IPS-20b (cell line): ENCODE data around the gene ANKRD60.
A peak's percentile ranks its signal among the peaks of the same experiment; 100 is the strongest.

ENCODE experiments used
- H3K27ac ChIP-seq: one replicate; pipeline ENCODE4 v1.5.1; 2013; ENCODE audit warnings: low read length
- H3K27me3 ChIP-seq: 2 replicates; pipeline ENCODE4 v1.6.1; 2013; ENCODE audit warnings: mild to moderate bottlenecking, low read length, inconsistent platforms; ENCODE audit not compliant: insufficient read depth
- H3K36me3 ChIP-seq: 2 replicates; pipeline ENCODE4 v1.6.1; 2013; ENCODE audit warnings: low read depth, mild to moderate bottlenecking, inconsistent platforms, low read length, moderate library complexity; ENCODE audit not compliant: insufficient read depth
- H3K4me1 ChIP-seq: 2 replicates; pipeline ENCODE4 v1.6.1; 2013; ENCODE audit warnings: mild to moderate bottlenecking, control low read depth, inconsistent platforms, low read length, moderate library complexity; ENCODE audit not compliant: insufficient read depth
- H3K4me3 ChIP-seq: 2 replicates; pipeline ENCODE4 v1.5.1; 2013; ENCODE audit warnings: mild to moderate bottlenecking, low read length, inconsistent platforms
- H3K9ac ChIP-seq: 2 replicates; pipeline ENCODE4 v1.6.1; 2013; ENCODE audit warnings: low read depth, mild to moderate bottlenecking, inconsistent platforms, low read length, moderate library complexity
- H3K9me3 ChIP-seq: 2 replicates; pipeline ENCODE4 v1.6.1; 2013; ENCODE audit warnings: mild to moderate bottlenecking, low read depth, low read length, inconsistent platforms; ENCODE audit not compliant: insufficient read depth

Gene ANKRD60, protein sequence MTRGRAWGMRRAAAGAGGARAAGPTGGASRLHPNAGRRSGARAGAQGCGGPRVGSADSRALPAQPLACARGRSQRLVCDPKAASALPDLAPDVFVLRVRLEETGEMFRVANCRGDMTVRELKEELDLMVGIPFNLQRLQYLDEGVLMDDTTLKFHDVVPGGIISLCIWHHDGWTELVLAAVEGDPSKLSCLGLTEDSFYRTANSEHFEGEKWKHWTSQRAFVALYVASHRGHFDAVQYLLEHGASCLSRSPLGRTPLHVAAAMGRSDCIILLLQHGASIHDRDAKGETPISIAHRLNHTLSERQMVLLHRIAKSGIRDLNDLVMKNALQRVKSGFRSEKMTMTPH

DNA sequence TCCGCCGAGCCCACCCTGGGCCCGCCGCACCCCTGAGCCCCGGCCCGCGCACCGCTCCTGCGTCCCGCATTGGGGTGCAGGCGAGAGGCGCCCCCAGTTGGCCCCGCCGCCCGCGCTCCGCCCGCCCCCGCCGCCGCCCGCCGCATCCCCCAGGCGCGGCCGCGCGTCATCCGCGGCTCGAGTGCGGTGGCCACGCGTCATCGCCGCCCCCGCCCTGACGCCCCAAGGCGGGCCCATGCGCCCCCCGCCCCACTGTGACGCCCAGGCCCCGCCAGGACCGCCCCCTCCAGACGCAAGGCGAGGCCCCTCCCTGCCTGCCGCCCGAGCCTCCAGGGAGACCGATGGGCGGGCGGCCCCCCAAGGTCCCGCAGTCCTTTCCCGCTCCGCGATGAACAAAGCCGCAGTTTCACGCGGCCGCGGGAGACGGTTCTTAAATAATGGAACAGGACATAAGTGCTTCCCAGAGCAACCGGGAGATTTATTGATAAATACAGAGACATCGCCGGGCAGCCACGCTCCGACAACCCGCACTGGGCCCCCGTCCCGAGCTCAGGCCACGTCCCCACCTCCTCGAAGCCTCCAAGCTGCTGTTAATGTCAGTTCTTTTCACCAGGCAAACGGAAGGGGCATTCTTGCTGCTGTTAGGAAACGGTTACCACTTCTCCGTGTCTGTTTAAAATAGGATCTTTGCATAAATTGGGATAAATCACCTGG, at the start of gene ANKRD60:
TSS of gene ANKRD60 (minus strand) at position 170 of the 714 bp plus-strand sequence. CDS start at position 170, 0 bp downstream.
- H3K4me1 ChIP-seq, result peaks cover 8% of the 10 kb centered on the region; the same call in 1 of the 2 replicates
- peaks cover 54% of the 10 kb centered on the region for H3K27me3 ChIP-seq
- peak within 1 kb of the TSS; percentile 70 for H3K27ac ChIP-seq
- peak within 1 kb of the TSS; percentile 96; the same call in 1 of the 2 replicates for H3K9ac ChIP-seq
- H3K36me3 ChIP-seq, result no peaks in the 10 kb centered on the region
- H3K4me3 ChIP-seq, result peak within 1 kb of the TSS; percentile 76
- H3K9me3 ChIP-seq, result no peaks in the 10 kb centered on the region

DNA sequence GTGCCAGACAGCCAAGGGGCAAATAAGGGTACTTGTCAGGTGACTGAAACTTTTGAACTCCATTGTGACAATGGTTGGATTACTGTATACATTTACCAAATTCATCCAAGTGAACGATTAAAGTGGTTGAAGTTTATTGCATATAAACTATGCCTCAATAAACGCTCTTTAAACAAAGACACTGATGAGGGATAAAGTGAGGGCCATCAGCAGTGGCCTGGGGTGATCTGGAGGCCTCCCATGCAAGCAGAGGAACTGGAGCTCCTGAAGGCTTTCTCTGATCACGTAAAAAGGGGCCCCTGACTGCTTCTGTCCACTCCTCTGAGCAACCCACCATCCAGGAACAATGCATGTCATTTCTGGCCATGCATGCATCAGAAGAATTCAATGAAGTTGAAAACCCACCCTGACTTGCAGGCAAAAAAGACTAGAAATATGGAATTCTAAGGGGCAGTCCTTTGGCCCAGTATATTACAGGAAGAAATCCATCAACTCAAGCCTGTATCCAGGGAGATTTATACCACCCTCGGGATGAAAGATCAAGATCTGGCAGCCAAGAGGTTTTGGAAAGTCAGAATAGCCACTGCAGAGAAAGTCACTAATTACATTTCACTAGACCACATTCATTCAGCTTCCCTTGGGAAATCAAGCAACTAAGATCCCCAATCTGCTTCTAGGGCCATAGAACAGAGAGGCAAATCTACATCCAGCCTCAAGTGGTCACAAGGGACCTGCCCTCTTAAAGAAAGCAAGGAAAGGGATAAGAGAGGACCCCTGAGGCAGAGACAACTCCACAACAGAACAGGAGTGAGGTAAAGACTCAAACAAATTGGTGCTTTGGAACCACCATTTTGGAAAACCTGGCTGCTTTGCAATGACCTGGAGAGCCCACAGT, 49.4 kb upstream of the ANKRD60 start:
- H3K36me3 ChIP-seq, result no peaks in the 10 kb centered on the region
- H3K27me3 ChIP-seq, result no peaks in the 10 kb centered on the region
- H3K4me1 ChIP-seq, result no peaks in the 10 kb centered on the region
- H3K27ac ChIP-seq, result no peak overlapping the region
- H3K4me3 ChIP-seq, result no peak overlapping the region
- no peak overlapping the region for H3K9ac ChIP-seq
- H3K9me3 ChIP-seq, result no peaks in the 10 kb centered on the region

DNA sequence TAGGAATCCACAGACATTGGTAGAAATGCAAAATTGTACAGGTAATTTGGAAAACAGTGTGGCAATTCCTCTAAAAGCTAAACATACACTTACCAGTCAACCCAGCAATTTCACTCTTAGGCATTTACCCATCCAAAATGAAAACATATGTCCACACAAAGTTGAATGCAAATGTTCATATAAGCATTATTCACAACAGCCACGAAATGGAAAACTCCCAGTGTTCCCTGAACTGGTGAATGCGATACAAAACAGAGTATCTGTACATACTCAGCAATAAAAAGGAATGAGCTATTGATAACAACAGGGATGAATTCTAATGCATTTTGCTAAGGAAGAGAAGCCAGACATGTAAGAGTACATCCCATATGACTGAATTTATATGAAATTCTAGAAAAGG, 48.7 kb upstream of the ANKRD60 start:
- Histone ChIP-seq H3K9ac (no peak overlapping the region), H3K4me3 (no peak overlapping the region), H3K4me1 (no peaks in the 10 kb centered on the region), H3K27ac (no peak overlapping the region), H3K36me3 (no peaks in the 10 kb centered on the region), H3K27me3 (no peaks in the 10 kb centered on the region), H3K9me3 (no peaks in the 10 kb centered on the region)

DNA sequence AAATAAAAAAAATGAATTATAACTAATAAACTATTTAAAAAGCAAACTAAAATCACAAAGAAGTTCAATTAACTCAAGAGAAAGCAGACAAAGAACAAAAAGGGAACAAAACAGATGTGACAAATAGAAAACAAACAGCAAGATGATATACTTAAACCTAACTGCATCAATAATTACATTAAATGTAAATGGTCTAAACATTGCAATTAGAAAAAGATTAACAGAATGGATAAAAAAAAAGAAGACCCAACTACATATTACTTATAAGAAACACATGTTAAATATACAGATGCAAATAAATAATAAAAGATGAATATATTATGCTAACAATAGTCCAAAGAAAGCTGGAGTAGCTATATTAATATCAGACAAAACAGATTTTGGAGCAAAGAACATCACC, 45.9 kb upstream of the ANKRD60 start:
- no peaks in the 10 kb centered on the region for H3K27me3 ChIP-seq
- H3K27ac ChIP-seq, result no peak overlapping the region
- no peaks in the 10 kb centered on the region for H3K9me3 ChIP-seq
- no peak overlapping the region for H3K4me3 ChIP-seq
- no peak overlapping the region for H3K9ac ChIP-seq
- H3K36me3 ChIP-seq, result peaks cover 15% of the 10 kb centered on the region; the same call in 1 of the 2 replicates
- no peaks in the 10 kb centered on the region for H3K4me1 ChIP-seq

DNA sequence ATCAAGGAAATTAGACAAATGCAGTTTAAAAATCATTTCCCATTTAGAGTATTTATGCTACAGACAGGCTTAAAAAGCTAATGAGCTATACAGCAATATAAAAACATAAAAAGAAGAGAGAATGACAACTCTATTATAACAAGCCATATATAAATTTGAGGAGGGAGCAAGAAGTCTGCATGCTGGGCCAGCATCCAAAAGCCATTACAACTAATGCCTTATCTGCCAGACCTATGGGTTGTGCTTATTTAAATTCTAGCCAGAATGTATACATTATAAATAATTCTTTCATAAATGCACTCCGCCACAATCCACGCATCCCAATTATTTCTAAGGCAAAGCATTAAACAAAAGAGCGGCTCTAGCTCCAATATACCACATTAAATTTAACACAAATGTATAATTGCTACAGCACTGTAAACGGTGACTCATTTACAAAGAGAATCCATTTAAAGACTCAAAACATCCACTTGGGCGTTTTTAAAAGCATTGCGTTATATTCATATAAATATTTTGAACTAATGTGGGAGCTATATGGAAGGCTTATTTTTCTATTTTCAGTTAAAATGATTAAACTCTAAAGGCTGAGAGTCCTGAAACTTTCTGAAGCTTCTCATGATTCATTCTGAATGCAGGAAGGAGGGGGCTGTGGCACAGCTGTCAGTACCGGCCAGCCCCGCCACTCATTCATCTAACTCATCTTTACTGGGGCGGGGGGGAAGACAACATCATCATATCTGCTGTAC, 43.3 kb upstream of the ANKRD60 start:
- H3K9ac ChIP-seq, result no peak overlapping the region
- no peaks in the 10 kb centered on the region for H3K9me3 ChIP-seq
- H3K27ac ChIP-seq, result no peak overlapping the region
- peaks cover 21% of the 10 kb centered on the region for H3K36me3 ChIP-seq
- H3K4me1 ChIP-seq, result no peaks in the 10 kb centered on the region
- H3K4me3 ChIP-seq, result no peak overlapping the region
- H3K27me3 ChIP-seq, result no peaks in the 10 kb centered on the region

DNA sequence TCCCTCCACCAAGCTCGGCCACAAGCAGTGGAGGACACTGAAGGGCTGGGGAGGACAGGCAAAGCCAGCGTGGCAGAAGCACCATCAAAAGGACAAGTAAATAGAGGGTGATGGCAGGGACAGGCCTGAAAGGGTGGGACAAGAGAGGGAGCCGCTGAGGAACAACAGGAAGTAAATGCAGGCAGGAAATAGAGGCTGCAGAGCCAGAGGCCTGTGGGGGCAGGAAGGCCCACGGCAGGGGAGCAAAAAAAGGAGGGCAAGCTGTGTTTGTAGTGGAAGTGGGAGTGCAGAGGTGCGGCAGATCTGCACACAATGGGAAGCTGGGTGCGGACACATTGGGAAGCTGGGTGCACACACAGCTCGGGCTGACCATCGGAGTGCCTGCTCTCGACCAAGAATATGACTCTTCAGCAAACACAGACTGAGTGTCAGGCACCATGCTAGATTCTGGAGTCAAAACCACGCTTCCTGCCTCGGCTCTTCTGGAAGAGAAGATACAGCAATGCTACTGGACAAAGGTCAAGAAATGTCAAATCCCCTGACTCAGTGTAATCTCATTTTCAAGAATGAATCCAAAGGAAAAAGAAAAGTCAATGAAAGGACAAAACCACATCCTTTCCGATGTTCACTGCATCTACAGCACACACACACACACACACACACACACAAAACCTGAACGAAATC, 40.6 kb upstream of the ANKRD60 start:
- Histone ChIP-seq H3K4me3 (no peak overlapping the region), H3K27me3 (no peaks in the 10 kb centered on the region), H3K36me3 (peaks cover 24% of the 10 kb centered on the region), H3K27ac (no peak overlapping the region), H3K4me1 (no peaks in the 10 kb centered on the region), H3K9ac (no peak overlapping the region), H3K9me3 (no peaks in the 10 kb centered on the region)

DNA sequence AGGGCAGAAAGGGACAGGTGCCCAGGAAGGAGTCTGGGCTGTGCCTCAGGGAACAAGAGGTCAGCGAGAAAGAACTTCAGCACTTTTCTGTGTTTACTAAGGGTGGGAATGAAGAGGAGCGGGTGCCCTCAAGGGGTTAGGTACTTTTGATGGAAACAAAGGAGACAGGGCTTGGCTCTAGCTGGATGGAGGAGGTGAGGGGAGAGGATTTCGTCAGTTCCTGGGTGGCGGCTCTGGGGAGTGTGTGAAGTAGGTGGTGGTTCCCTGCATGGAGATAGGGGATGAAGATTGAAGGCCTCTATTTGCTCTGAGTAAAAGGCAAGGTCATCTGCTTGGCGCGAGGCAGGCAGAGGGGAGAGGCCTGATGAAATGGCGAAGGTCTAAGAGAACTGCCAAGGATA, 40.0 kb upstream of the ANKRD60 start:
- peaks cover 29% of the 10 kb centered on the region for H3K36me3 ChIP-seq
- no peak overlapping the region for H3K4me3 ChIP-seq

DNA sequence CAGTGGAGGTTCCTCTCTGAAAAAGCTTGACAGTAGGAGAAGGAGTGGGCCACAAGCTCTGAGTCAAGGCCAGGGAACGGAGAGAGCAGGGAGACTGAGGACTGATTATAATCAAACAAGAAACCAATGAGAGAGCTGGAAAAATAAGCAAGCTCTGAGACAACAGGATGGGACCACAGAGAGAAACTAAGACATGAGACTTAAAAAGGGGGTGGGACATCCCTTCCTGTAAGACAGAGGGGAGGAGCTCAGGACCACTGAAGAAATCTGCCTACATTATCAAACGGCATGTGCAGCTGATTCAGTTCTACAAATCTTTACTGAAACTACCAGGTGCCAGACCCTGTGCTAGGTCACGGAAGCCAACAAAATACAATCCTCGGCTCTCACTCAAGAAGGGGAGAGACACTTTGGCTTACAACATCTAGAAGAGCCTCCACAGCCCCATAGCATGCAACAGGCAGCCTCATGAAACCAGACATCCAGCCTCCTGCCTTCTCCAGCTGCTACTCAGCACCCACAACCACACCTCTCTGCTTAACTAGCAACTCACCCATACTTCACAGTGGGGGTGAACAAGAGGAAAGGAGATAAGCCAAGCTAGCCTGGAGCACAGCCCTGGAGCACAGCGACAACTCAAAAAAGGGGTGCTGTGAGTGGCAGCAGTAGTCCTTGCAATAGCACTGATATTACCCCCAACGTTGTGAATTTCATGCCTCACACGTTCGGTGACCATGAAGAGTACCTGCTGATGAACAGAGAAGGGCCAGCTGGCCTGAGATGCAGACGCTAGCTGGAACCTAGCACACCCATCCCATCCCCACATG, 39.1 kb upstream of the ANKRD60 start:
- Histone ChIP-seq H3K4me3 (no peak overlapping the region), H3K27me3 (no peaks in the 10 kb centered on the region), H3K9me3 (no peaks in the 10 kb centered on the region), H3K9ac (no peak overlapping the region), H3K4me1 (no peaks in the 10 kb centered on the region), H3K36me3 (peaks cover 29% of the 10 kb centered on the region), H3K27ac (no peak overlapping the region)

More for the DNA sequence above, 40.0 kb upstream of the ANKRD60 start:
- H3K9ac ChIP-seq, result no peak overlapping the region
- H3K9me3 ChIP-seq, result no peaks in the 10 kb centered on the region
- no peaks in the 10 kb centered on the region for H3K27me3 ChIP-seq
- no peaks in the 10 kb centered on the region for H3K4me1 ChIP-seq
- H3K27ac ChIP-seq, result no peak overlapping the region

DNA sequence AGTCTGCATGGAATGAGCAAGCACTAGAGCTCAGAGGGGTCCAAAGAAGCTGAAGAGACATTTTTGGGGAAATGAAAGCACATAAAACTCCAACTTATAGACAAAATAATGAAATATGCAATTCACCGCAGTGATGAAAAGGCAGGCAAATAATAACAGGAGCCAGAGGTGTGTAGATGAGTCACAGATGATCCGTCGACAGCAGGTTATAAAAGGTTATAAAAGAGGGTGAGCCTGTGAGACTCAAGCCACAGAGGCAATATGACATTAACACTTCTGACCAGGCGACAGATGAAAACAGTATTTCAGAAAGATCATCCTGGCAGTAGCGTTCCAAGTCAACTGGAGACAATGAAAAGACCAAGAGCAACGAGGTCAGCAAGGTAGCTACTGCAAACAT, 35.8 kb upstream of the ANKRD60 start:
- no peaks in the 10 kb centered on the region for H3K9me3 ChIP-seq
- H3K4me1 ChIP-seq, result no peaks in the 10 kb centered on the region
- H3K27me3 ChIP-seq, result no peaks in the 10 kb centered on the region
- H3K36me3 ChIP-seq, result peaks cover 13% of the 10 kb centered on the region; the same call in 1 of the 2 replicates
- H3K9ac ChIP-seq, result no peak overlapping the region
- no peak overlapping the region for H3K4me3 ChIP-seq
- no peak overlapping the region for H3K27ac ChIP-seq

DNA sequence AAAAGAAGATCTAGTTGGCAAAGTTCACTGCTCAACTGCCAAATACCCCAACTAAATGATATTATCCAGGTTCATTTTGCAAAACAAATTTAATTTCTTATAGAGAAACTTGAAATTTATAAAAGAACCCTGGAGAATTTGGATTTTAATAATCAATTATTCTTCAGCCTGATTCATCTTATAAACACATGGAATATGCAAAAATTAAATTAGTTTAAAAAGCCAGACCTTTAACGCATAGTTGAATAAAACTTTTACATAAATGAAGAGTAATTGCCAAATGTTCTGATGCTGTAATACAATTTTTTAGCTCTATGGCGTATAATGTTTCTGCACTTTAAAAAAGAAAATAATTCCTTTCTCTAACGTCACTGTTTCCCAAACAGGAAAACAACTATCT, 33.2 kb upstream of the ANKRD60 start:
- peaks cover 8% of the 10 kb centered on the region; the same call in 1 of the 2 replicates for H3K36me3 ChIP-seq
- H3K4me3 ChIP-seq, result no peak overlapping the region
- H3K27ac ChIP-seq, result no peak overlapping the region
- H3K9ac ChIP-seq, result no peak overlapping the region
- no peaks in the 10 kb centered on the region for H3K9me3 ChIP-seq
- peaks cover 12% of the 10 kb centered on the region for H3K4me1 ChIP-seq
- no peaks in the 10 kb centered on the region for H3K27me3 ChIP-seq
